GM19463 (cell line): ENCODE data around the gene CCPG1.

Source experiments
- ATAC-seq: cut with Tn5 transposase; IDR thresholded peaks from one replicate; pipeline ENCODE4 v1.9.1; 2021; ENCODE audit warnings: mild to moderate bottlenecking, moderate library complexity; ENCODE audit not compliant: unreplicated experiment

Gene CCPG1

DNA sequence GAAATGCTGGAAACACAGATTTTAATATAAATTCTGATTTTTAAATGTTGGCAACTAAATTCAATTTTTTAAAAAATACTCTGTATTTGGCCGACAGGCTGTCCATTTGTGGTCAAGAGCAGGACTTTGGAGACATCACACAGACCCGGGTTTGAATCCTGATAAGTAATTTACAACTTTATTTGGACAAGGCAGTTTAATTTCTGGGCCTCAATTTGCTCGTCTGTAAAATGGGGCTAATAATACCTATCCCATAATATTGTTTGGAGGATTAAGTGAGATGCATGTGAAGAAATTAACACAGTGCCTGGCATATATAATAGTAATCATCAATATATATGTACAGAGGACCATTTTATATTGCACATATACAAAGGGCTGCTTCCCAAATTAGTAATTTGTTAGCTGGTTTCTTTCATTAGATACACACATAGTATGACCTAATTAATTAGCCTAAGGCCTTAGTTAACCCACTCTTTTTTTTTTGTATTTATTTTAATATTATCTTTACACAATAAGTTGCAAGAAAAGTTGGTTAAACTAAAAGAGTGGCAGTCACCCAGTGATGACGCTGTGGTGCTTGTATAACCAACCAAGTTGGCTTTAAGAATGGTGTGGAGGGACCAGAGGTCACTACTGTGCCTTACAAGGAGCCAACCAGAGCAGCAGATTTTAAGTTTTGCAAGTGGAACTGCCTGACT, 88.5 kb downstream of the CCPG1 start:
- no peak for ATAC-seq

DNA sequence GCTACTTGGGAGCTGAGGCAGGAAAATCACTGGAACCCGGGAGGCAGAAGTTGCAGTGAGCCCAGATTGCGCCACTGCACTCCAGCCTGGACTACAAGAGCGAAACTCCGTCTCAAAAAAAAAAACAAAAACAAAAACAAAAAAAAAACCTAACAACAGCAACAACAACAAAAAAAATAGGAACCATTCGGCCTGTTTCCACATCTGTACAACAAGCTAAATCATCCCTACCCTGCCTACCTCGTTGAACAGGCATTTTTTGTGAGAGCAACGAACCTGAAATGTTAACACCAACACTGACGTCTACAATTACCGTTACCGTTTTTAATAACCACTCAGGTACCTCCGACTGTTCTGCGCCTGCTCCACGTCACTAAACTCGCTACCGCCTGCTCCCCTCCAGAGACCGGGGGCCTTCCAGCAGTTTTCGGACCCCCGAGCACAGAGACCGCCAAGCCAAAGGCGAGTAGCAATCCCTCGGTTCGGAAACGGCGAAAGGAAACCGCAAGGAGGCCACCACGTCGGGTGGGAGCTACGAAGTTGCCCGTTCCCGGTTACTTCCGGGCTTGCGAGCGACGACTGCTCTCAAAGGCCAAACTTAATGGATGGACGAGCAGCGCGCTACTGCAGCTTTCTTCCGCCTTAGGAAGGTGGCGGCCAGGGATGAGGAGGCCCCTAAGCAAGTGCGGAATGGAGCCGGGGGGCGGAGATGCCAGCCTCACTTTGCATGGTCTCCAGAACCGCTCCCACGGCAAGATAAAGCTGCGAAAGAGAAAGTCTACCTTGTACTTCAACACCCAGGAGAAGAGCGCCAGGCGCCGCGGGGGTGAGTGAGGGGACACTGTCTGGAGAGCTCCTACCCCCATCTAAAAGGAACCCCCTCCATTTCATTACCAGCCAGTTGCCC, 89.3 kb downstream of the CCPG1 start, which contains the start of the genes PIGB and PIGBOS1:
Gene PIGB, plus strand, starts transcription at position 635 of the 907 bp plus-strand sequence. Its CDS starts 29 bp downstream, at position 664.
Gene PIGBOS1, minus strand, starts transcription at position 536 of the 907 bp plus-strand sequence. CDS start 1,331 bp downstream, outside the sequence.
- peak; percentile 91 for ATAC-seq
